ENCODE measurements around the gene FOXP1.

DNA sequence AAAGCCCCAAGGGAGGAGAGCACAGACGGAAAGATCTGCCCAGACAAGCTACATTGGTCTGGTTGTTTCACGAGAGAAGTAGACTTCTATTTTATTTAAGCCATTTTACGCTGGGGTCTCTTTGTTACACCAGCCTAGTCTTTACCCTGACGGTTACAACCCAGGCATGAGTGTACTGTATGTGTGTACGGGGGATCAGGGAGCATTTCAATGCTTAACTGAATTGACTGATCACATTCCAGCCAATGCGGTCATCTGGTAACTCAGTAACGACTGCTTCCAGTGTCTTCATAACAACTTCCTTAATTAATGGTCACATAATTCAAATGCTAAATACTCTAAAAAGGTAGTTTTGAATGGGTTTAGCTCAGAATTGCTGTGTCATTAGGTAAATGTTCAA lies 288.6 kb downstream of the FOXP1 start:
- TF ChIP-seq, protein P1, sequence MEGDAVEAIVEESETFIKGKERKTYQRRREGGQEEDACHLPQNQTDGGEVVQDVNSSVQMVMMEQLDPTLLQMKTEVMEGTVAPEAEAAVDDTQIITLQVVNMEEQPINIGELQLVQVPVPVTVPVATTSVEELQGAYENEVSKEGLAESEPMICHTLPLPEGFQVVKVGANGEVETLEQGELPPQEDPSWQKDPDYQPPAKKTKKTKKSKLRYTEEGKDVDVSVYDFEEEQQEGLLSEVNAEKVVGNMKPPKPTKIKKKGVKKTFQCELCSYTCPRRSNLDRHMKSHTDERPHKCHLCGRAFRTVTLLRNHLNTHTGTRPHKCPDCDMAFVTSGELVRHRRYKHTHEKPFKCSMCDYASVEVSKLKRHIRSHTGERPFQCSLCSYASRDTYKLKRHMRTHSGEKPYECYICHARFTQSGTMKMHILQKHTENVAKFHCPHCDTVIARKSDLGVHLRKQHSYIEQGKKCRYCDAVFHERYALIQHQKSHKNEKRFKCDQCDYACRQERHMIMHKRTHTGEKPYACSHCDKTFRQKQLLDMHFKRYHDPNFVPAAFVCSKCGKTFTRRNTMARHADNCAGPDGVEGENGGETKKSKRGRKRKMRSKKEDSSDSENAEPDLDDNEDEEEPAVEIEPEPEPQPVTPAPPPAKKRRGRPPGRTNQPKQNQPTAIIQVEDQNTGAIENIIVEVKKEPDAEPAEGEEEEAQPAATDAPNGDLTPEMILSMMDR (IDR thresholded peaks at IDR 0.05): no peak
- TF ChIP-seq POLR2A (IDR thresholded peaks at IDR 0.05) (no peak), POLR2AphosphoS5 (IDR thresholded peaks at IDR 0.05) (no peak)
